Islet of Langerhans (tissue), 1 donor: ENCODE results near the gene ZSCAN30.

Experiments
- FAIRE-seq: peaks from one replicate; lab custom pipeline; 2011; peaks lifted over from hg19 to GRCh38; lab: Jason Lieb, UNC

Gene ZSCAN30

GRCh38 chr18:35290094-35290735 lies at the start of gene ZSCAN30:
ZSCAN30 (minus strand) TSS chr18:35290229; CDS start chr18:35264352, 25,877 bp downstream.
- no peak for FAIRE-seq

DNA sequence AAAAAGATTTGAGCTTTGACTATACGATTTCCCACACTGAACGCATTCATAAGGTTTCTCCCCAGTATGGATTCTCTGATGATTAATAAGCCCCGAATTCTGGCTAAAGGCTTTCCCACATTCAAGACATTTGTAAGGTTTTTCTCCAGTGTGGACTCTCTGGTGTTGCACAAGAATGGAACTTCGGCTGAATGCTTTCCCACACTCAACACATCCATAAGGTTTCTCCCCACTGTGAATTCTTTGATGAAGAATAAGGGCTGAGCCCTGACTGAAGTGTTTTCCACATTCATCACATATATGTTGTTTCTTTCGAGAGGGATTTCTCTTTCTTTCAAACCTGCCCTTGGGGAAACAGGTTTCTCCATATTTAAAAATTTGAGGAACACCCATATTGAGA lies 47.3 kb upstream of the ZSCAN30 start:
- FAIRE-seq = no peak

- FAIRE-seq = no peak
These were observed 45.8 kb upstream of the ZSCAN30 start for GRCh38 chr18:35335866-35336265.

DNA sequence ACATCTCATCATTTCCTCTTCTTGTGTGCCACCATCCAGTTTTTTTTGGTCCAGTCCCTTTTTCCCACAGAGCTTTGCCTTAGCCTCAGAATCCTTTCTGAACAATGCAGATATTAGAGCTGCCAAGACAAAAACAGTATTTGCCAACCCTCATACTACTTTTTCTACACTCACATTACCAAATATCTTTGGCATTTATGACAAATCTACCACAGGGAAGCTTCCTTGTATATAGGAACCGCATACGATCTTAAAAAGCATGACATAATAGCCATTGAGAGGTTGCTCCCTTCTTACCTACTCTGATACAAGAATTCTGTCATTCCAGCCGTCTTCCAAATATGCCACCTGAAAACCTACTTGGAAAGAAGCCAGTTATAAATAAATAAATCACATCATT lies 44.8 kb upstream of the ZSCAN30 start:
- FAIRE-seq = peak; percentile 61

GRCh38 chr18:35334212-35334611 lies 44.2 kb upstream of the ZSCAN30 start:
- FAIRE-seq = no peak

GRCh38 chr18:35331367-35332087 lies 41.5 kb upstream of the ZSCAN30 start:
- no peak for FAIRE-seq

DNA sequence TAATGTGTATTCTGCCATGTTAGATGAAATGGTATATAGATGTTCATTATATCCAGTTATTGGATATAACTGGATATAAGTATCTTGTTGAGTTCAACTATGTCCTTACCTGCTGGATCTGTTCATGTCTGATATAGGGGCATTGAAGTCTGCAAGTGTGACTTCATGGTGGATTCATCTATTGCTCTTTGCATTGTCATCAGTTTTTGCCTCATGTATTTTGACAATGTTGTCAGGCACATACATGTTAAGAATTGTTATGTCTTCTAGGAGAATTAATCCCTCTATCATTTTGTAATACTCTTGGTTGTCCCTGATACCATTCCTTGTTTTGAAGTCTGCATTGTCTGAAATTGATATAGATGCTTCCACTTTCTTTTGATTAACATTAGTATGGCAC lies 38.8 kb upstream of the ZSCAN30 start:
- FAIRE-seq = no peak

DNA sequence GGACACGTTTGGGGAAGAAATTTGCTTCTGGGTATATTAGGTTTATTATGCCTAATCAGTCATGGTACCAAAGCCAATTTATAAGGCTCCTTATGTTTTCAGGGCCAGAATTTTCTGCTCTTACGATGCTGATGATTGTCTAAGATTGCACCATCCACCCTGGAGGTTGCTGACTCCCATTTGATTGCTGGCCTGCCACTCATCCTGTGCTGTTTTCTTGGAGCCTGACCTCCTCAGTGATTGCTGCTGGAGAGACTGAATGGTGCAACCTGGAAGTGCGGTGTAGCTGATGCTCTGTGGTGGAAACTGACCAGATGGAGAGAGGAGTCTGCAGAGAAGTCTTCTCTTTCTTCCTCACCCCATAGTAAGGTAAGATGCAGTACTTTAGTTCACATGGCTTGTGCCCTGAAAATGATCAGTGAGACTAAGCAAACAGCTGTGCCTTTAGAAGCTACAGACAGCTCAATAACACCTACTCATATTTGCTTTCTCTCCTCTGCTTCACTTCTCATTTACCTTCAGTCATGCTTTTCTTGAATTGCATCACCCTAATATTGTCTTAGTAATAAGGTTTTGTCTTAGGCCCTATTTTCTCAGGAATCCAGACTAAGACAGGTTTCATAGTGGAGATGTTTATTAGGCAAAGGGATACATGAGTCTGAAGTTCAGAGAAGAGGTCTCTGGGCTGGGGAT lies 36.8 kb upstream of the ZSCAN30 start:
- no peak for FAIRE-seq

GRCh38 chr18:35324926-35325655 lies 35.1 kb upstream of the ZSCAN30 start:
- FAIRE-seq = no peak

DNA sequence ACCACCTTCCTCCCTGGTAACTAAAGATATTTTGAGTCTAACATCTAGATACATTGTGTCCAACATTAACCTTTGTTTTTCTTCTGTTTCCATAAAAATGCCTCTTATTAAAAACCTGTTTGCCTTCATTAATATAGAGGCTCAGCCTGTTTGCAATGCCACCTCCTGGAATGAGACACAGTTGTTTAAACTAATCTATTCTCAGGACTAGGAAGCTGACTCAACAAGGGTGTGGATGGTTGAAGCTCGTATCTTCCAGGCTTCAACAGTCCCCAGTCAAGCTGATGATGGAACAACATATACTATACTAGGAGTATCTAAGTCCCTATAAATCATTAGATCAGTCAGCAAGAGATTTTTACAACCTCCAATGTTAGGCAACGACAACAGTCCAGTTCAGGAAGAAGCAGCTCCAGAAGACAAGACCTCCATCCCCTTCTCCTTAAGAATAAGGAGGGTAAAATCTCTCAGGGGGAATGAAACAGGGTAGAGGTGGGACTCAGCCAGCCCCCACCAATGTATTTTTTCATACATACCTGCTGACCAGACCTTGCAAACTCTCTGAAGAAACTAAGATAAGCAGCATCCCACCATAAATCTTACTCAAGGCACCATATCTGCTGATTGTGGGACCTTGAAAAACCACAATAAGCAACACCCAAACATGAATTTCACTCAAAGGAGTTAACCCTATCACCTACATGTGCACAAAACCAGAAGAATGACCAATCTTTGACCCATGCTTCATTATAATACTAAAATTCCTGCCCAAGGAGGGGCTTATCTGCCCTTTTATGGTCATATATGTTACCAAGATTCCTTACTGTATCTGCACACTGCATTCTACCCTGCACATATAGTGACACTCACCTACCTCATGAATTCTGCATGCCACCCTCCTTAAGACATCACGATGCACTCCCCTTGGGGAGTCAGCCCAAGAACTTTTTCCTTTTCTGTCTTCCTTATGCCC lies 32.7 kb upstream of the ZSCAN30 start:
- no peak for FAIRE-seq

GRCh38 chr18:35311496-35311895 lies 21.5 kb upstream of the ZSCAN30 start:
- no peak for FAIRE-seq

GRCh38 chr18:35306588-35307250 lies 16.7 kb upstream of the ZSCAN30 start:
- FAIRE-seq = no peak

DNA sequence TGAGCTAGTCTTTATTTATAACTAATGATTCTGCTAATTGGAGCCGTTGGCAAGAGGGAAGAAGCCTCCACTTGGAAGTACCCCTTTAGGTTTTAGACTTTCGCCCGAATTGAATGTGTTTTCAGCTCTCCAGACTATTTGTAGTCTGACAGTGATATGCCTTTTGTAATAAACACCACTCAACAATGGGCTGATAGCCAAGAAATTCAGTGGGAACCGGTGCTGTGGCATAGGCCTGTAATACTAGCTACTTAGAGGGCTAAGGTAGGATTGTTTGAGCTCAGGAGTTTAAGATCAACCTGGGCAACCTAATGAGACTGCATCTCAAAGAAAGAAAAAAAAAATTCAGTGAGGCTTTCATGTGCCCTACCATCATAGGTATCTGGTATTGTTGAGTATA lies 13.6 kb upstream of the ZSCAN30 start:
- no peak for FAIRE-seq

- no peak for FAIRE-seq
These were observed 6.0 kb upstream of the ZSCAN30 start for GRCh38 chr18:35296060-35296459.

DNA sequence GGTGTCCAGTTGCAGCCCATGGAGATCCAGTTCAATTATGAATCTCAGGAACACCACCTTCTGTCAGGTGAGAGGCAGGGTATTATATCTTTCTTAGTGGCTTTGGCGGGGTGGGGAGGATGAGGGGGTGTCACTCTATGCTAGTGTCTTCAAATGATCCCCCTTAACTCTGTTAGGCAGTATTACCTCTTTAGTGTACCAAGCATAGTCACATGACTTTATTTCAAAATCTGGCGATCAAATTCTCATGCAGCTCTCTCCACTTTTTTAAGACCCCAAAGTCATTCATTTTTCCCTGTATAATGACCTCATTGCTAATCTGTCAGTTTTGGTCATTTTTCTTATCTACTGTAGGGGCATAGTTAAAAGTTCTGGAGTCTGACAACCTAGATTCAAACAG lies 1.1 kb upstream of the ZSCAN30 start:
- no peak for FAIRE-seq

- FAIRE-seq = no peak
These were observed 319 bp downstream of the ZSCAN30 start for GRCh38 chr18:35289727-35290093.

DNA sequence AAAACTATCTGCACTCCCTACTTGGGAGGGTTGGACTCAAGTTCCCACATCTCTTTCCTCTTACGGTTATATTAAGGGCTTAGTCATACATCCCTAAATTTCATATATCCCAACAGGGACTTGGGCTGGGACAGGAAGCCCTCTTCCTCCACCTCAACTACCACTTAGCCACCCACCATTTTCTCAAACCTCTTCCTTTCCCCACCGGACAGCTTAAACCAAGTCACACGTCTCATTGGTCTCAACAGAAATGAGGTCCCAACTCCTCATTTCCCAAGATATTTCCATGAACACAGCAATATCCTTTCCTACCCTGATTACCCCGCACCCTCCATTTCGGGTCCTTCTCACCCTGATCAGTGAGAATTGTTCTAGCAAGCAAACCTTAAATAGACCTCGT lies 736 bp downstream of the ZSCAN30 start:
- FAIRE-seq = no peak

DNA sequence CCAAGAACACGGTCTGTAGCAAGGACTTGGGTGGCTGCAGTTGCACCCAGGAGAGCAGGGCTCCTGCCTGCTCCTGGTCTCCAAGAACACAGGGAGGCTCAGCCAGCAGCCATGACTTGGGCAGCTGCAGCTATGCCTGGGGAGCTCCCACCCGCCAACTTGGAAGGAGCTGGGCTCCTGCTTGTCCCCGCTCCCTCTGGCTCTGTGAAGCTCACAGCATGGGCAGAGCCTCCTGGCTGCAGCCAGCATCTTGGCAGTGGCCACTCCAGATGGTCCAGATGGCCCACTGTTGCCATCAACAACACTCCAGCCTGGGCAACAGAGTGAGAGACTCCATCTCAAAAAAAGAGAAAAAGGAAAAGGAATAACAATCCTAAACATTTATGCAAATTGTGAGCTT lies 5.2 kb downstream of the ZSCAN30 start:
- no peak for FAIRE-seq

DNA sequence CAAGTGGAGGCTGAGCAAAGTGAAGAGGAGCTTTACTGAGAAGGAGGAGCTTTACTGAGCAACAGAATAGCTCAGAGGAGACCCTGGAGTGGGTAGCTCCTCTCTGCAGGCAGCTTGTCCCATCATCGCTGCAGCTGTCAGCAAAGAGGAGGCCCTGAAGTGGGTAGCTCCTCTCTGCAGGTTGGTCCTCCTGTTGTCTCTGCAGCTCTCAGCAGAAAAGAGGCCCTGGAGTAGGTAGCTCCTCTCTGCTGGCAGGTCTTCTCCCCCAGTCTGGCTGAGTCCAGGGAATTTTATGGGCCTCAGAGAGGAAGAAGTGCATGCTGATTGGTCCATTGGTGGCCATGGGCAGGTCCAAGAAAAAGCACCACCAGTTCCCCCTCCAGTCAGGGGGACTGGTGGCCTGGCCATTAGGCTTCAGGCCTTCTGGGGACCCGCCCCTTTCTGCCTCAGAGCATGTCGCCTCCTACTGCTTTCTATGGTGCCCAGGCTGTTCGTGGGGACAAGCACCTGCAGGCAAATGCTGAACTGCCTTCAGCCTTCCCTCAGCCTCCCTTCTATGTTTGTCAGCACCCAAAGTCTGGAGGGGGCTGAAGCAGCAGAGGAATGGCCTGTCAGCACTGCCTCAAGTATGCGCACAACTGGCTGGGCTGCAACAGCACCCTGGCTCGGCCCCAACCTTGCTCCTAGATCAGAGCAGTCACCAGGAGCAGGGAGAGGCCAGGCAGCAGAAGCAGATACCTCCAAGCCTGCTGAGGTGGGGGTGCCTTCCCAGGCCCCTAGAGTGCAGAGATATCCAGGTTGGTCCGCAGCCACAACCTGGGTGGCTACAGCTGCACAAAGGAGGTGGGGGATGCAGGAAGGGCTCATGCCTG lies 5.9 kb downstream of the ZSCAN30 start:
- no peak for FAIRE-seq

DNA sequence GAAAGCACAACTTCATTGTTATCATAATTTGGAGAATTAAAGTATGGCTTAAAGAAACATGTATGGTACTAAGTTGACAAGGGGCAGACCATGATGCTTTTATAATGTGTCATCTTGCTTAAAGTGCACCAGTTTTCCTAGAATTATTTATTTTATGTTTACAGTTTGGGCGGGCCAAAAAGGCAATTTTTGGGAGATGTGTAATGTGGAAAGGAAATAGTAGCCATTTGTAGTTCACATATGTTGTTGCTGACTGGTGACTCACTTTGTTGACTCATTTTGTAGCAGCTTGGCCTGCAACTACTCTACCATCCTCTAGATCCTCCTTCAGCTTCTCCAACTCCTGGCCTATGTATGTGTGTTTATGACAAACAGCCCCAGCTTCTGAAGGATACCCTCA lies 7.7 kb downstream of the ZSCAN30 start:
- no peak for FAIRE-seq
